Cortex of kidney (tissue), 1 donor: Measurements from ENCODE around the gene PCBP2.

Source experiments
- DNase-seq: peaks from one replicate; lab custom pipeline; 2025; lab: John Stamatoyannopoulos, UW

PCBP2 gene

DNA sequence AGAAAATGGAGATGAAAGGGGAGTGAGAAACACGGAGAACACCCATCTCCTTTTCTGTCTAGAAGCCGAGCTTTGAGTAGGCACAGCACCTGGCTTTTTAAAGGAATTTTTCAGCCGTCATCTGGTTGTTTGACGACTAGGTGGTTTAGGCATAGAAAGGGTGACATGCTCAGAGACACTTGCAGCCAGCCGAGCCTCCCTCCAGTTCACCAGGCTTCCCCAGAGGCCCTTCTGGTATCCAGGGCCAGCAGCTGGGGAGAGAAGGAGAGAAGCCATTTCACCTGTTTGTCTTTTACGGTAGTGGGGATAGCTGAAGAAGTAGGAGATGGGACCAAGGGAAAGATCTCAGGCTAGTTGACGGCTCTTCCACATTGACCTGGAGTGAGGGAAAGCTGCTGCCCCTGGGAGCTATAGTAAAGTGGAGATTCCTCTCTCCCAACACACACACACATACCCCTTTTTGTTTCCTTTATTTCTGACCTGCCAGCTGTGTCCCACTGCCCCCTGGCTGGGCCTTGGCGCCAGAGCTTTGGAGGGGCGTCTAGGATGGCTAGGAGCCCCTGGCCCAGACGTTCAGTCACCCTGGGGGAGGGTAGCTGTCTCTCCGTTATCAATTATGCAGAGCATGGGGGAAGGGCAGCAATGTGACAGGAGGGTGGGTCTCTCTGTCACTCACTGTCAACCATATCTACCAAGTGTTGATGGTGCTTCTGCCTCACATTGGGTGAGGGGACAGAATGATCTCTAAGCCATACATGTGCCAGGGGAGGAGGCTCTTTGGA lies 41.9 kb downstream of the PCBP2 start:
- DNase-seq, result no peak

DNA sequence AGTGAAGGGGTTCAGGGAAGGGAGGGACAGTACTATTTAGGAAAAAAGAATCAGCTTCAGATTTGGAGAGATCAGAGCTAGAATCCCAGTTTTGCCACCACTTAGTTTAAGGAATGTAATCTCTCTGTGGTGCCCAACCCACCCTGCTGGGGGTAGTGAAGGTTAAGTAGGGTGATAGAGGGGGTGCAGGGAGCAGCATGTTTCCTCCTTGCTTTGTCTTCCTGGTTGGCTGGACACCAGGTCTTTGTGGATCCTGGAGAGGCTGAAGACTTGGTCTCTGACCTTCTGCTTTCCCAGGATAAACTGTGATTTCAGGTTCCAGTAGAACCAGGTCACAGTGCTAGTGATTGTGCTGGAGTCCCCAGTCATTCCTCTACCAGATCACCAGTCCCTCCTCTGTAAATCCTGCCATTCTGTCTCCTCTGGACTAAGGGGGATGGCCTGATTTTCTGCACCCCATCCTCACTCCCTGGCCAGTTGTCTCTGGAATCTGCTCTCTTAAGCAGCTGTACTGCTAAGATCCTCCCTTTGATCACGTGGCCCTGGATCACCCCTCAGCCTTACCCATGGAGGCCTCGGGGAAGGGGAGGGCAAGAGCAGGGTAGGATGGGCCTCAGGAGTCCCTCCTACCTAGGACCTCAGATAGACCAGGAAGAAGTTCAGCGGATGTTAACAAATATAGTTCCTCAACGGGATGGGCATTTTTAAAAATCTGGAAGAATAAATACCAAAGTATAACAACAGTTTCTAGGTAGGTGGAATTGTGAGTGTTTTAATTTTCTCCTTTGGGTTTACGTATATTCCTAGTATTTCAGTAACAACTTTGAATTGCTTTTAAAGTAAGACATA lies 44.2 kb downstream of the PCBP2 start:
- DNase-seq, result no peak

DNA sequence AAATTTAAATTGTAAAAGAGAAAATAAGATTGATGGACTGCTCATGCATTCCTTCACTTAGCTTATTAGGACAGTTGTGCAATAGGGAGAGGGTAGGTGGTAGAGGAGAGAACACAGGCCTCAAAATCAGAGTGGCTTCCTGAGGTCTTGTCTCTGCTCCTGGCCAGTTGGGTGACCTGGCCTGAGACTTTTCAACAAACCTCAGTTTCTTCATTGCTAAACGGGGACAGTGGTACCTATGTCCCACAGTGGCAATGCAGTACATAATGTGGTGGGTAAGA lies 44.8 kb downstream of the PCBP2 start:
- DNase-seq, result no peak

DNA sequence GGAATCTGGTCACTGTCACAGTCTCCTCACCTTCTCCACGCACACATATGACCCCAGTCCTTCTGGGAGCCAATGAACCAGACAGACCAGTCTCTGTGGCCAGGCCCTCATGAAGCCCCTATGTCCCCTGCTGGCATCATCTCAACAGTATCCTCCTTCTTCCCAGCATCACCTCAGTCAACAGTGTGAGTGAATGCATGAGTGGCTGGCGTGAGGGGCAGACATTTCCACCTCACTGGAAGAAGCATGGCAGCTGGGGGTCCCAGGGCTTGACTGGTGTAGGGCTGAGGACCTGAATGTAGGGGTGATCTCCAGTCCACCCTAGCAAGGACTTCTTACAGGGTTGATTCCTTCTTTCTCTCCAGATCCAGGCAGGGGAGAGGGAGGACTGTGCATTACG lies 45.6 kb downstream of the PCBP2 start:
- DNase-seq, result no peak

DNA sequence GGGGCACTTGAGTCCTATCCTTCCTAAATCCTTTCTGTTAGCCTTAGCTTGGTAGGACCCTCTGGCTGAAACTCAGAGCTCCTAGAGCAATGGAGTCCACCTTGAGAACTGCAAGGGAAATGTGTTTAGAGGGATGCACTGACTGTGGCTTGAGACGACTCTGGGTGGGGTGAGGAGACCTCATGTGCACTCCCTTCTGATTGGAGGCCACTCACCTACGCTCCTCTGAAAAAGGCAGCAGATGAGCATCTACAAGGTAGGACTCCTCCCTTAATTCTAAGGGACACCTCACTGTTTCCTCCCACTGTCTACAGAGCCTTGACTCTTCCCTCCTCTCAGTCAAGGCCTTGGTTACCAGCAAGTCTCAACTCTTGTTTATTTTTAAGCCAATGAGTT lies 46.3 kb downstream of the PCBP2 start:
- no peak for DNase-seq

DNA sequence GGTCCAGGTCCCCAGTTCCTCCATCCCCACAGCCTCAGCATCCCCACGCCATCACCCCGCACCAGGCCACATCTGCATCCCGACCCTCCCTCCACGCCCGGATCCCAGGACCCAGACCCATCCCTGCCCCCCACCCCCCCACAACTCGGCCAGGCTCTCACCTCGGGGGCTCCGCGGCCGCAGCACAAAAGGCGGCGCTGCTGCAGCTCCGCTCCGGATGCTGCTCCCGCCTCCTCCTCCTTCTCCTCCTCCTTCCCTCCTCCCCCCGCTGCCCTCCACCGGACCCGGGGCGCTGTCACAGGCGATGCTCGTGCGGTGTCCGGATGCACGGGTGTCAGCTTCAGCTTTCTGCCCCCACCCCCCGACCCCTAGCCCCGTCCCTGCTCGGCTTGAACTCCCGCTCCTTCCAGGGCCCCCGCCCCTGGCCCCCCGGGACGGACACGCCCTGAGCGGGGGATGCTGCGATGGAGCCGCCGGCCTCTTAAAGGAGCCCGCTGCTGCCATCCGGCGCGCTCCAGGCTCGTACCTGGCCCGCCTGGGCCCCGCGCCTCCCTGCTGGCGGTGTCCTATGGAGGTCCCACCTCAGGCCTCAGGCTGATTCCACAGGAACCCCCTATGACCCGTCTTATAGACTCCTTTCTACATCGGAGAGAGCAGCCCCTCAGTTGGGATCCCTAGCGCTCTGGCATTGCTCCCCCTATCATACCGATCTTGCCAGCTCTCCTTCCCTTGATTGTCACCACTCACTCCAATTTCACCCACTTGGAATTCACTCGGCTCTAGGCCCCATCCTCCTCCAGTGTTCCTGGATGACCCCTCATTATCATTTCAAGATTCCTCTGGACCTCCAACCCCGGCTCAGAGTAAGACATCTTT lies 47.6 kb downstream of the PCBP2 start, which contains the start of gene MAP3K12:
TSS of gene MAP3K12 (minus strand) at position 193 of the 876 bp plus-strand sequence. CDS start 12,067 bp downstream, outside the sequence.
- no peak for DNase-seq

DNA sequence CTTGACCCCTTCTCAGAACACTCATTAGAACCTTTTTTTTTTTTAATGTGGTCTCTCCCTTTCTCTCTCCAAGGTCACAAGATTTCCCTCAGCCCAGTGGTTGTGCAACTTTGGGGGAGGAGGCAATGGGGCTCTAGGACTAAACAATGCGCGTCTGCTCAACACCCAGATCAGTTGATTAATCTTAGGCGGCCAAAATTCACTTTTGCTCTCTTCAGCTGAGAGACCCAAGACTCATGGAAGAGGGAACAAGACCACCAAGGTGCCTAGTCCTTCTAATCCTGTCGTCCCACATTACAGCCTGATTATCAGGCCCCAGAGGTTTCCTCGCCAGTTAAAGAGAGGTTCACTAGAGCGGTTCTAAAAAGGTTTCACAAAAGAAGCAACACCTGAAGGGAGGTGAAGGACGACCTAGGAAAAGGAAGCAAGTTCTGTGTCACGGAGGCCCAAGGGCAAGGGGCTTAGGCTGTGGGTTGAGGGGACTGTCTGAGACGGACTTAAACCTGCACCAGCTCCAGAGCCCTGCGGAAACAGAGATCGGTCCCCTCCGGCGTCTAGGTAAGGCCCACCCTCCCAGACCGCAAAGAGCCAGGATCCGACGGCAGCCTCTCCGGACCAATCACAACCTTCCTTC lies 48.4 kb downstream of the PCBP2 start:
- DNase-seq, result no peak

DNA sequence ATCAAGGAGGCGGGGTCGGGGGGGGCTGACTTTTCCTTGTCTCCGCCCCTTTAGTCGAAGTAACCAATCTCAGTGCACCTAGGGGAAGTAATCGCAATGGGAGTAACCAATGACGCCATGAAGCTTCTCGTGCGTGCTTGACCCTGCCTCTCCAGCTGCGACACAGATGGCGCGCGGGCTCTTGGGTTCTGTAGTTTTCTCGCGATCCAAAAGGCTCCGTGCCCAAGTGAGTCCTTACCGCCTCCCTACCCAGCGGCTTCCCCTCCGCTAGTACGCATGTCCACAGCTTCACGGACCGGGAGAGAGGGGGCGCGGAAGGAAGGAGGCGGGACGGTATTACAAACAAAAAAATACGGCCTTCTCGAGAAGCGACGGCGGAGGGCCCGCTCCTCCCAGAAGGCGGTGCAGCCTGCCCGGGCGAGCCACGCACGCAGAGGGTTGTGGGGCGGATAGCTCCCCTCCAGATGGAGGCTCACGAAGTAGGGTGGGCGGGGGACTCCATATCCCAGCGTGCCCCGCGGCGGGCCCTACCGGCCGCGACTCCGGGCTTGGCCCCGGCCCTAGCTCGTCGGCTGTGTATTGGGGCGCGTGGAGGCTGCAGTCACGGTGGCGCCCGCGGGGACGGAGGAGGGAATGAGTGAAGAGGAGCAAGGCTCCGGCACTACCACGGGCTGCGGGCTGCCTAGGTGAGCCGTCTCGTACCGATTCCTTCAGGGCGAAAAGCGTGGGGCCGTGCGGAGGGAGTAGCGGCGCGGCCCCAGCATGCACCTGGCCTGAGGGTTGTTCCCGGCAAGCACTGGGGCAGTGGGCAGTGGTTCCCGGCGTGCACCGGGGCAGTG lies 49.1 kb downstream of the PCBP2 start, which contains the start of gene TARBP2:
TSS of gene TARBP2 (plus strand) at position 508 of the 839 bp plus-strand sequence. CDS start at position 634, 126 bp downstream.
- DNase-seq, result peak; percentile 92

DNA sequence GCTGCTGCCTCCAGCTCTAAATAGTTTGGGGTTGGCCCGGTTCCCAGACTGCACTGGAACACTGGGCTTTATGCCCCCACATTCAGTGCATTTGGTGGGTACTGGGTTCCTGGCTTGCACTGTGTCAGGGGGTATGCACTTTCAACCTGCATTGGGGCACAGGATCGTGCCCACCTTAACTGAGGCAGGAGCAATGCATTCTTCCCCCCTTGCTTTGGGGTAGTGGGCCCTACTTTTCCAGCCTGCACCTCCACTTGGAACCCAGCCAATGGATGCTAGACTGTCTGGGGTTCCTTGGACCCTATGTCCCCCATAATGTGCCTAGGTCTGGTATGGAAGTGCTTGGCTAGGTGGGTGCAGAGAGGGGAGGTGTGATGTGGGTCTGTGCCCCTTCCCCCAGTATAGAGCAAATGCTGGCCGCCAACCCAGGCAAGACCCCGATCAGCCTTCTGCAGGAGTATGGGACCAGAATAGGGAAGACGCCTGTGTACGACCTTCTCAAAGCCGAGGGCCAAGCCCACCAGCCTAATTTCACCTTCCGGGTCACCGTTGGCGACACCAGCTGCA lies 49.8 kb downstream of the PCBP2 start:
- no peak for DNase-seq

DNA sequence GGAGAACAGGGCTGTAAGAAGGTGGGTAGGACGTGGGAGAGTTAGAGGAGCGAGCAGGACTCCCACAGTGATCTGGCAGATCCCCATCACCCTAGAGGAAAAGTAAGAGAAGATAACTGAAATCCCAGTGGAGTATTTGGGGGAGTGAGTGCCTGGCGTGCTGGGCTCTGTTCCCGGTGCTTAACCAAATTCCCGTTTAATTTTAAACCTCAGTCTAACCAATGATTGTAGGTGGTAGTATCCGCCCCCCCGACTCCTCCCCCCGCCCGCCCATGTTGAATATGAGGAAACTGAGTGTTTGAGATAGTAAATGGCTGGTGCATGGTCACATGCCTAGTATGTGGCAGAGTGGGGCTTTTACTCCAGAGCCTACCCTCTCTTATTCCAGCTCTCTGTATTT lies 50.4 kb downstream of the PCBP2 start:
- no peak for DNase-seq

DNA sequence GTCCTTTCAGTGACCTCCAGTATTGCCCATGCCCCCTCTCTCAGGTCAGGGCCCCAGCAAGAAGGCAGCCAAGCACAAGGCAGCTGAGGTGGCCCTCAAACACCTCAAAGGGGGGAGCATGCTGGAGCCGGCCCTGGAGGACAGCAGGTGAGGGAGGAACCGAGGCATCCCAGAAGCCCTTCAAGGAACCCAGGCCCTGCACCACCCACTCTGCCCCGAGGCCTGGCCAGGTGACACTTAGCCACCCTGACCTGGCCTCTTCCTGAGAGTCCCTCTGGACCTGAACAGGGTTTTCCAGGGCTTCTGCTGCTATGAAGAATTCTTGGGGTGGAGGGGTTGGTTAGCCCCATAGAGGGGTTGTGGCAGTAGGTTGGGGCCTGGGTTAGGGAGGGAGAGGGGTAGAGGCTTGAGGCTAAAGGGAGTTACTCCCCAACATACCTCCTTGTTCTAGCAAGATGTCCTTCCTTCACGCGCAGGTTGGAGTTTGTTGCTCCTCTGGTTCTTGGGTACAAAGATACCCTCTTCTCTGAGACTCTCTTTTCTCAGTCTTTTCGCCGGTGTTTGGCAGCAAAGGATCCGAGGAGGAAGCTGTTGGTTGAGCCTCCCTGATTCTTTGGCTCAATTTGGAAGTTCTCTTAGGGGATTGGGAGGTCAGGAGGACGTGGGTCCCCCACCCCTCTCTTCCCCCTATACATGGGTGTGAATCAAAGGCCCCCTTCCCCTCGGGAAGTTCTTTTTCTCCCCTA lies 51.3 kb downstream of the PCBP2 start:
- DNase-seq, result no peak

DNA sequence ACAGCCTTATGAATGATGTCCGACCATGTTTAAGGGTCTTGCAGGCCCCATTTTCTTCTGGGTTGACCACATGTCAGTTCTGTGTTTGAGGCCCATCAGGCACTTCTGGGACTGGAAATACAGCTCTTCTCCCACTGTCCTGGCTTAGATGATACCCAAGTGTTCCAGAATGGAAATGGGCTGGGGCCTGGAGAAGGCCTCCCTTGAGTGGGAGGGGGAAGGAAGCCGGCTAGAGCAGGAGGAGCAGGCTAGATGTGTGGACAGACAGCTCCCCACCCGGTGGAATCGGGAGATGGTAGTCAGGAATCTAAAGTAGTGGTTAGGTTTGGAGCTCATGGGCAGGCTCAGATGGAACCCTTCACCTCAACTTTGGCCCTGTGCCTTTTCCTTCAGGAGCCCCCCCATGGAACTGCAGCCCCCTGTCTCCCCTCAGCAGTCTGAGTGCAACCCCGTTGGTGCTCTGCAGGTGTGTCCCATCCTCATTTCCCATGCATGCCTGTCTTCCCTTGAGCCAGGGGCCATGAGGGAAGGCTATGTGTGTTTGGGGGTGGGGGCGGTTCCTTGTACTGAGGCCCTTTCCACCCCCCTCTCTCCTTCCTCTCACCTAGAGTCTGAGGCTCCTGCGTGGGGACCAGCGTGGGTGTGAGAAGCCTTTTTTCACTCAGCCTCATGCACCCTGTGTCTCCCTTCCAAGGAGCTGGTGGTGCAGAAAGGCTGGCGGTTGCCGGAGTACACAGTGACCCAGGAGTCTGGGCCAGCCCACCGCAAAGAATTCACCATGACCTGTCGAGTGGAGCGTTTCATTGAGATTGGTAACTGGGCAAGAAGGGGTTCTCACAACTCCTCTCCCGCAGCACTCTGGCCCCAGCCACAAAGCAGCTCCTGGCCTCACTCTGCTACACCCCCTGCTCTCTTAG lies 52.4 kb downstream of the PCBP2 start:
- DNase-seq, result no peak

DNA sequence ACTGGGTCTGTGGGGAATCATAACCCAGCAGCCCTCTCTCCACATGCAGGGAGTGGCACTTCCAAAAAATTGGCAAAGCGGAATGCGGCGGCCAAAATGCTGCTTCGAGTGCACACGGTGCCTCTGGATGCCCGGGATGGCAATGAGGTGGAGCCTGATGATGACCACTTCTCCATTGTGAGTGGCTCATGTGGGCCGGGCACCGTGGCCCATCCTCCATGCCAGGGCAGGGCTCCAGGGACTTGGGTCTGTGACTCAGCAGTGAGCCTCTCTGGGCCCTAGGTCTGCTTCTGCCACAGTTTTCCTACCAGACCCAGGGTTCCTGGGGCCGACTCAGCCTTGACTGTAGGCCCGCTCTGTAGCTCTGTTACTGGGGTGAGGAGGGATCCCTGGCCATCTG lies 53.2 kb downstream of the PCBP2 start:
- no peak for DNase-seq

DNA sequence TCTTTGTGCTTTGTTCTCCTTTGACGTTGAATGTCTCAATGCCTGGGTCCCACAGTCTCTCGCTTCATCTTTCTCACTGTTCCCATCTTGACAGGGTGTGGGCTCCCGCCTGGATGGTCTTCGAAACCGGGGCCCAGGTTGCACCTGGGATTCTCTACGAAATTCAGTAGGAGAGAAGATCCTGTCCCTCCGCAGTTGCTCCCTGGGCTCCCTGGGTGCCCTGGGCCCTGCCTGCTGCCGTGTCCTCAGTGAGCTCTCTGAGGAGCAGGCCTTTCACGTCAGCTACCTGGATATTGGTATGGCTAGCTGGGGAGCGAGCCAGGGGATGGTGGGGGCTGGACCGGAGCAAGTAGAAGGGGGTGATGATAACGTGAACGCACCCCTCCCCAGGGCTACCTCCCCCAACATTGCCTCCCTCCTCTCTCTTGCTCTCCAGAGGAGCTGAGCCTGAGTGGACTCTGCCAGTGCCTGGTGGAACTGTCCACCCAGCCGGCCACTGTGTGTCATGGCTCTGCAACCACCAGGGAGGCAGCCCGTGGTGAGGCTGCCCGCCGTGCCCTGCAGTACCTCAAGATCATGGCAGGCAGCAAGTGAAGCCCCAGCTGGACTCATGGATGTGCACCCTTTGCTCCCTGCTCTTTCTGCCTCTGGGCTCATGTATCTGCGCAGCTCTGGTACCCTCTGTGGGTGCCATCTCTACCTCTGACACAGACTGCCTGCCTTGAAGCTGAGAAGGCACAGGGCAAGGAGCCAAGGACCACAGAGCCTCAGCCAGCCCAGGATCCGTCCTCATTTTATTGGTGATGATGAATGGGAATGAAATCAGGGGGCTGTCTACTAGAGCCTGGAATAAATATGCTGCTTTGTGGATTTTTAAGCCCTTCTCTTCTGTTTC lies 53.9 kb downstream of the PCBP2 start:
- DNase-seq, result no peak

DNA sequence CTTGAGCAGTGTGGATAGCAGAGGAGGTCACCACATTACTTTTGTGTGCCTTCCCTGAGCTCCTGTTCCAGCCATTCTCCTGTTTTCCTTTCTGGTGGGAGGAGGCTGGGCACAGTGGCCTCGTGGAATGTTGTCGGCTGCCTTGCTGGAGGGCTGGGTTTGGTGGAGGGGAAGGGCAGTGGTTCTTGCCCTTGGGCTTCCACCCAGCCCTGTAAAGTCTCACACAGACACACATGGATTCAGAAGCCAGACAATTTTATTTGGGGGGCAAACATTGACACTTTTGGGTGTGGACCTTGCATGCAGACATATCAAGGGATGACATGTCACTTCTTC lies 54.5 kb downstream of the PCBP2 start:
- DNase-seq, result no peak

DNA sequence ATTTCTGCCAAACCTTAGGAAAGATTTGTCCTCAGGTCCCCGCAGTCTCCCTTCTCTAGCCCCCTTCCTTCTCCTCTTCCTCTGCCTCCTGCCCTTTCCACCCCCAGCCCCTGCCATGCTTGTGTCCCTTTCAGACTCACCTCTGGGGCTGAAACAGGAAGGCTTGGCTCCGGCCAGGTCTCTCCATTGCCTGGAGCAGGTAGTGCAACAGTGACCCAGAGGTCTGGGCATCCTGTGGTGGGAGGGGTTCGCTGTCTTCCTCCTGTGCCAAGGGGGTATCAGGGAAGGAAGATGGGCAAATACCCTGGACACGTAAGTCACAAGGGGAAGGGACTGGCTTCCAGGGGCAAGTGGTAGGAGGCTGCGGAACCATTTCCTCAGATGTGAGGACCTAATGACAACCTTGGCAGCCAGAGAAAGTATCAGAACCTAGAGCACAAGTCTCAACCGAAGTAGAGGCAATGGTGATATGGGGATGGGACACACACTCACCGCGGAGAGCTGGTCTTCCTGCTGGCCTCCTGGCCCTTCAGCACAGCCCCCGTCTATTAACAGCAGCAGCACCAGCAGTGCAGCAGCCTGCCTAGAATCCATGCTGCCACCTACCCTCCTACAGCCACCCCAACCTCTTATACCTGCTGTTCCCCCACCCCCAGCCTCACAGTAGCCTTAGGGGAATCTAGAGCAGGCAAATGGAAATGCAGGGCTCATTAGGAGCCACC lies 55.1 kb downstream of the PCBP2 start, which contains the start of gene NPFF:
TSS of gene NPFF (minus strand) at position 604 of the 722 bp plus-strand sequence. CDS start at position 594, 10 bp downstream.
- DNase-seq, result no peak

DNA sequence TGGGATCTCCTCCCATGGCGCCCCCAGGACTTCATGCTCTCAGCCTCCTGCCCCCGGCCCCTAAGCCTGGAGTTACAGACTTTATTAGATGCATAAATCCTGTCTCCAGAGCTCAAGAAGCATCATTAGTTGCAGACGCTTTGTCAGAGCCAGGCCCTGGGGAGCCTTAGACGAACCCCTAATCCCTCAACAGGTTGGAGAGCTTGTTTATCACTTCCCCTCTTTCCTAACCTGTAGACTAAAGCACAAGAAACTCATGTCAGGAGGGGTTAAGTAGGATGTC lies 55.6 kb downstream of the PCBP2 start:
- DNase-seq, result no peak
